ENCODE data around the gene SBF1.

DNA sequence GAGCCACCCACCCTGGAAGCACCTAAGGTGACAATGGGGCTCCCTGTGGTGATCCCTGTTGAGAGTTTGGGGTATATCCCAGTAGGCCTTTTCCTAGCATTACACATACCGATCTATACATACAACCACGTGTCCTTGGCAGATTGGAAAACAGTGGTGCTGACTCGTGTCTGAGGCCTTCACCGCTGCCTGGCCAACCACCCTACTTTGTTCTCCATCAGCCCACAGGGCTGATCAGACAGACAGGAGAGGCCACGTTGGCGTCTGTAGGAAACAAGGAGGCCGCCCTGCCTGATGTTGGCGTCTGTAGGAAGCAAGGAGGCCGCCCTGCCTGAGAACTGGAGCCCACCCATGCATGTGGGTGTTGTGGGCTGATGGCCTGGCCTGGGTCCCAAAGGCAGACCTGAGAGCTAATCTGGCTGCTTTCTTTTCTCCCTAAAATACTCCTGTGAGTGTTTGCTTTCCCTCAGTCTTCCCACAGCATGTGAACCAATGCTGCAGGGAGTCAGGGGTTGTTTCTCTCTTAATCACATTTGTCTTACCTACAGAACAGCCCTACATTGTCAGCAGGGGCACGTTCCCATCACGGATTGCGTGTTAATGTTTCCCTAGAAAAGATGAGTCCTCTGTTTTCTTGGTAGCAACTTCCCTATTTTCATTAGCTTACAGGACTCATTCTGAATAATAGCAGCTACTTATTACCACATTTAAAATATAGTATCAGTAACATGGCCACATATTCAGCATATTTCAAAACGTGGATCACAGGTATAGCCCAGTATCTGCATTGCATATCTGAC is 57.2 kb downstream of the SBF1 start:
- TF ChIP-seq, protein P1, sequence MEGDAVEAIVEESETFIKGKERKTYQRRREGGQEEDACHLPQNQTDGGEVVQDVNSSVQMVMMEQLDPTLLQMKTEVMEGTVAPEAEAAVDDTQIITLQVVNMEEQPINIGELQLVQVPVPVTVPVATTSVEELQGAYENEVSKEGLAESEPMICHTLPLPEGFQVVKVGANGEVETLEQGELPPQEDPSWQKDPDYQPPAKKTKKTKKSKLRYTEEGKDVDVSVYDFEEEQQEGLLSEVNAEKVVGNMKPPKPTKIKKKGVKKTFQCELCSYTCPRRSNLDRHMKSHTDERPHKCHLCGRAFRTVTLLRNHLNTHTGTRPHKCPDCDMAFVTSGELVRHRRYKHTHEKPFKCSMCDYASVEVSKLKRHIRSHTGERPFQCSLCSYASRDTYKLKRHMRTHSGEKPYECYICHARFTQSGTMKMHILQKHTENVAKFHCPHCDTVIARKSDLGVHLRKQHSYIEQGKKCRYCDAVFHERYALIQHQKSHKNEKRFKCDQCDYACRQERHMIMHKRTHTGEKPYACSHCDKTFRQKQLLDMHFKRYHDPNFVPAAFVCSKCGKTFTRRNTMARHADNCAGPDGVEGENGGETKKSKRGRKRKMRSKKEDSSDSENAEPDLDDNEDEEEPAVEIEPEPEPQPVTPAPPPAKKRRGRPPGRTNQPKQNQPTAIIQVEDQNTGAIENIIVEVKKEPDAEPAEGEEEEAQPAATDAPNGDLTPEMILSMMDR (IDR thresholded peaks at IDR 0.05) = no peak
- TF ChIP-seq ZFX (IDR thresholded peaks at IDR 0.05; ENCODE audit: borderline replicate concordance) = no peak

Data from 22Rv1 (cell line).